Measurements from ENCODE around the gene SMYD5.

SMYD5 gene

DNA sequence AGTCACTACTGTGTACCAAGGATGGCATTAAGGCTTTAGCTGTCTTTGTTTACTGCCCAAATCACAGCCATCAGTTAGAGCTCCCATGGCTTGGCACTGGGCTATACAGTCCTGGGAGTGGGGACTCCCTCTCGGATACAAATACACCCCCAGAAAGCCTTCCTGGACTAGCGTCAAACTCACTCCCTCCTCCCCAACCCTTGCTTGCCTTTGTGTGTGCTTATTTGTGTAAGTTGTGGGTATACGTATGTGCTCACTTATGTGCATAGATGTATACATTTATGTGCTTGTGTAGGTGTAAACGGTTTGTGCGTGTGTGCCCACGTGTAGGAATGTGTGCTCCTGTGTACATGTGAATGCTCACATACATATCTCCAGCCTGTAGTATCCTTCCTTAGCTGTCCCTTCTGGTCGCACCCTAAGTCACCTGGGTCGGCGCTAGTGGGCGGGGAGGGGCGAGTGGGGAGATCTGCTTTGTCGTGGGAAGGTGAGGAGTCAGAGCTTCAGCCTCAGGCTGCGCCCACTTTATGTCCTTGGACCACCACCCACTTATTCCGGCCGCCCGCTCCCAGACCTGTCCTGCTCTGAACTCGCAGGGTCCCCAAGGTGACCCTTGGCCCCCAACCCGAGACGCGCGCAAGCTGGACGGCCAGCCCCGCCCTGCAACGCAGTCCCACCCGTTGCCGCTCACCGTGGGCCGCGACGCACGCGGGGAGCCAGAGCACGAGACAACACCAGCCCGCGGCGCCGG is 18.5 kb downstream of the SMYD5 start:
- H3K4me3 ChIP-seq (ENCODE audit: low read depth, low read length), result peak overlapping the region; percentile 96
- in situ Hi-C loops (cut with HindIII; ENCODE audit: low sequenced_read_pairs), result no loop called here
- DNase-seq (ENCODE audit: low read depth), result no peak
- TF ChIP-seq CTCF (IDR thresholded peaks at IDR 0.05; ENCODE audit: low read depth, low read length, missing control alignments), result no peak

- DNase-seq (ENCODE audit: low read depth), result peak; percentile 100
Measured at GRCh38 chr2:73233154-73233931, 19.3 kb downstream of the SMYD5 start, which contains the start of gene PRADC1. Gene PRADC1 (minus strand): TSS chr2:73233239. CDS start chr2:73233160, 79 bp downstream.

GRCh38 chr2:73233932-73234832 is 20.1 kb downstream of the SMYD5 start, which contains the start of gene CCT7:
Gene CCT7 (plus strand): TSS chr2:73234308. CDS start chr2:73234379, 71 bp downstream.
- no peak for TF ChIP-seq CTCF (IDR thresholded peaks at IDR 0.05; ENCODE audit: low read depth, low read length, missing control alignments)
- in situ Hi-C loops (cut with HindIII; ENCODE audit: low sequenced_read_pairs), result no loop called here
- H3K4me3 ChIP-seq (ENCODE audit: low read depth, low read length), result peak within 1 kb of the TSS; percentile 96
- peak; percentile 67 for DNase-seq (ENCODE audit: low read depth)

More at GRCh38 chr2:73233154-73233931, 19.3 kb downstream of the SMYD5 start, which contains the start of gene PRADC1:
- in situ Hi-C loops (cut with HindIII; ENCODE audit: low sequenced_read_pairs), result no loop called here
- no peak for TF ChIP-seq CTCF (IDR thresholded peaks at IDR 0.05; ENCODE audit: low read depth, low read length, missing control alignments)
- peak within 1 kb of the TSS; percentile 96 for H3K4me3 ChIP-seq (ENCODE audit: low read depth, low read length)

DNA sequence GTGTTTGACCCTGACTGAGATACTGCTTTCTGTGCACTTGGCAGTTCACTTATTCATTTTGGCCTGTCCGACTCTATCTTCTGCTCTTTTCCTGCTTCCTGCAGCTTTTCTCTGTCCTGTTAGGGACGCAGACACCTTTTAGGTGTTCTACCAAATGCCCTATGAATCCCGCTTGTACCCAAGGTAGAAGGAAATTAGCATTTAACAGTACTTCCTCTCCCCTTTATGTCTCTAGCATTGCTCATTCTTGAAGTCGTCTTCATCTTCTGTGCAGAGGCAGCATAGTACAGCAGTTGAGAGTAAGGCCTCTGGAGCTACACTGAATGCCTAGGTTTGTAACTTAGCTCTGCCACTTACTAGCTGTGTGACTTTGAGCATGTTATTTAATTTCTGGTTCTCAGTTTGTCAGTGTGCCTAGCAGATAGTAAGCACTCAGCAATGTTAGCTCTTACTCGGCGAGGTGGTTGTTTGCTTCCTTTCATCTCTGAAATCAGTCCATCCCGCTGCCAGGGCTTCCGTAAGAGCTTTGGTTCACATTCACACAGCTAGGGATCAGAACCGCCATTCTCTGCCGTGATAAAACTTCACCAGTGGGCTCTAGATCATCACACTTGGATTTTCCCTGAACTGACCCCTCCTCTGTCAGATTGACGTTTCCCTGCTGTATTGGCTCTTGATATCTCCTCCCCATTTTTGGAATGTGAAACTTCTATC is 21.4 kb downstream of the SMYD5 start:
- no peak for TF ChIP-seq CTCF (IDR thresholded peaks at IDR 0.05; ENCODE audit: low read depth, low read length, missing control alignments)
- in situ Hi-C loops (cut with HindIII; ENCODE audit: low sequenced_read_pairs), result no loop called here
- peak overlapping the region; percentile 96 for H3K4me3 ChIP-seq (ENCODE audit: low read depth, low read length)
- no peak for DNase-seq (ENCODE audit: low read depth)

DNA sequence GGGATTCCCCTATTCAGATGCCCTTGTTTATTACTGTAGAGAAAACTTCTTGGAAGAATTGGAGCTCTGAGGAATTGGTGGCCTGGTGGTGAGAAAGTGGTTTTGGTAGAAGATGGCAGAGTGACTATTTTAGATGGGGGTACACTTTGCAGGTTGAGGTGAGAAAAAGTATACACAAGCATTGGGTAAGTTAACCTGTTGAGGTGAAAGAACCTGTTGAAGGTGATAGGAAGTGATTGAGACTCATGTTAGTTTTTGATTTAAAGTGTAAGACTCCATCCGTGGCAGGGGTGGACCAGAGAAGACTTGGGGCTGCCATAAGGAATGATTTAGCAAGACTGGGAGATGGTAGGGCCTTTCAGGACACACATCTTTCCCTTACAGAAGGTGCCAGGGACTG is 23.1 kb downstream of the SMYD5 start:
- no peak for TF ChIP-seq CTCF (IDR thresholded peaks at IDR 0.05; ENCODE audit: low read depth, low read length, missing control alignments)
- in situ Hi-C loops (cut with HindIII; ENCODE audit: low sequenced_read_pairs), result no loop called here
- no peak for DNase-seq (ENCODE audit: low read depth)
- H3K4me3 ChIP-seq (ENCODE audit: low read depth, low read length), result no peak overlapping the region
